ENCODE results near the gene RNF141. TPM values are rescaled to one million over a fixed set of nuclear protein-coding genes. Genes with fewer than 3 reads are reported as not detected.

The RNF141 gene
- total and polyA plus RNA-seq, 10 of the 15 experiments (the other 5 are each of a cell fraction or from before 2014, with no cell fraction given), result 7.6 to 36.8 (median 13.6) TPM

DNA sequence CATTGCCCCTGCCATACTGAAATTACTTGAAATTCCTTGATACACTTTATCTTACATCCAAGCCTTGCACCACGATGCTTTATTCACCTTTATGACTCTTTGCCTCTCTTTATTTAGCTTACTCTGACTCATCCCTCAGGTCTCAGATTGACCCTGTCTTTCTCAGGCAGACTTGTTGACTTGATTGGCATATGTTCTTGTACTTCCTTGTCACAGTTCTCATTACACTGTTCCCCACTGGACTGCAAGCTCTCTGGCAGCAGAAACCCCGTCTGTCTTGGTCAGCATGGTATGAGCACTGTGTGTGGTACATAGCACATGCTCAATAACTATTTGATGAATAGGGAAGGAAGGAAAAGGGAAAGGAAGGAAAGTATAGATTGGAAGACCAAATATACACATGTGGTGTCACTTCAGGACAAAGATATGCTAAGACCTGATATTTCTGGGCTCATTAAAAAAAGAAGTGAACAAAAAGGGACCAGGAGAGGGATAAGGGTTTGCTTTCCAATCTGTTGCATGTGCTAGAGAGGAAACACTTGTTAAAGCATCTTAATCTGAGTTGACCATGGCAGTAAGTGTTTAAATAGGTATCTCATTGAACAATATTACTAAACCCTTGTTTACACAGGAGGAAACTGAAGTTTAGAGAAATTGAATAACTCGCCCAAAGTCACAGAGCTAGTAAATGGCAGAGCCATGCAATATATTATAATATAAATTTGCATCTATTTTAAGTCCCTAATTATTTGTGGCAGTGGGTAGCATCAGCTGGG is 20.2 kb upstream of the RNF141 start (continued):
- TF ChIP-seq EP300 (IDR thresholded peaks at IDR 0.05; ENCODE audit: borderline replicate concordance in 1 of 2, control insufficient read depth in 1 of 2, low read depth in 2 of 2, low read length in 2 of 2) (no peak), NFIC (IDR thresholded peaks at IDR 0.05; ENCODE audit: low read depth, low read length) (no peak), FOS (IDR thresholded peaks at IDR 0.05; ENCODE audit: borderline replicate concordance, extremely low read depth, insufficient read length) (no peak), SMC3 (IDR thresholded peaks at IDR 0.05; ENCODE audit: borderline replicate concordance, low read length) (no peak), DPF2 (IDR thresholded peaks at IDR 0.05) (no peak), IKZF1 (conservative IDR thresholded peaks at IDR 0.05) (no peak), NFXL1 (IDR thresholded peaks at IDR 0.05; ENCODE audit: borderline replicate concordance) (no peak)
- TF ChIP-seq, protein P1, sequence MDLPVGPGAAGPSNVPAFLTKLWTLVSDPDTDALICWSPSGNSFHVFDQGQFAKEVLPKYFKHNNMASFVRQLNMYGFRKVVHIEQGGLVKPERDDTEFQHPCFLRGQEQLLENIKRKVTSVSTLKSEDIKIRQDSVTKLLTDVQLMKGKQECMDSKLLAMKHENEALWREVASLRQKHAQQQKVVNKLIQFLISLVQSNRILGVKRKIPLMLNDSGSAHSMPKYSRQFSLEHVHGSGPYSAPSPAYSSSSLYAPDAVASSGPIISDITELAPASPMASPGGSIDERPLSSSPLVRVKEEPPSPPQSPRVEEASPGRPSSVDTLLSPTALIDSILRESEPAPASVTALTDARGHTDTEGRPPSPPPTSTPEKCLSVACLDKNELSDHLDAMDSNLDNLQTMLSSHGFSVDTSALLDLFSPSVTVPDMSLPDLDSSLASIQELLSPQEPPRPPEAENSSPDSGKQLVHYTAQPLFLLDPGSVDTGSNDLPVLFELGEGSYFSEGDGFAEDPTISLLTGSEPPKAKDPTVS (IDR thresholded peaks at IDR 0.05; ENCODE audit: low read depth, low read length), result no peak
- TF ChIP-seq, protein P2, sequence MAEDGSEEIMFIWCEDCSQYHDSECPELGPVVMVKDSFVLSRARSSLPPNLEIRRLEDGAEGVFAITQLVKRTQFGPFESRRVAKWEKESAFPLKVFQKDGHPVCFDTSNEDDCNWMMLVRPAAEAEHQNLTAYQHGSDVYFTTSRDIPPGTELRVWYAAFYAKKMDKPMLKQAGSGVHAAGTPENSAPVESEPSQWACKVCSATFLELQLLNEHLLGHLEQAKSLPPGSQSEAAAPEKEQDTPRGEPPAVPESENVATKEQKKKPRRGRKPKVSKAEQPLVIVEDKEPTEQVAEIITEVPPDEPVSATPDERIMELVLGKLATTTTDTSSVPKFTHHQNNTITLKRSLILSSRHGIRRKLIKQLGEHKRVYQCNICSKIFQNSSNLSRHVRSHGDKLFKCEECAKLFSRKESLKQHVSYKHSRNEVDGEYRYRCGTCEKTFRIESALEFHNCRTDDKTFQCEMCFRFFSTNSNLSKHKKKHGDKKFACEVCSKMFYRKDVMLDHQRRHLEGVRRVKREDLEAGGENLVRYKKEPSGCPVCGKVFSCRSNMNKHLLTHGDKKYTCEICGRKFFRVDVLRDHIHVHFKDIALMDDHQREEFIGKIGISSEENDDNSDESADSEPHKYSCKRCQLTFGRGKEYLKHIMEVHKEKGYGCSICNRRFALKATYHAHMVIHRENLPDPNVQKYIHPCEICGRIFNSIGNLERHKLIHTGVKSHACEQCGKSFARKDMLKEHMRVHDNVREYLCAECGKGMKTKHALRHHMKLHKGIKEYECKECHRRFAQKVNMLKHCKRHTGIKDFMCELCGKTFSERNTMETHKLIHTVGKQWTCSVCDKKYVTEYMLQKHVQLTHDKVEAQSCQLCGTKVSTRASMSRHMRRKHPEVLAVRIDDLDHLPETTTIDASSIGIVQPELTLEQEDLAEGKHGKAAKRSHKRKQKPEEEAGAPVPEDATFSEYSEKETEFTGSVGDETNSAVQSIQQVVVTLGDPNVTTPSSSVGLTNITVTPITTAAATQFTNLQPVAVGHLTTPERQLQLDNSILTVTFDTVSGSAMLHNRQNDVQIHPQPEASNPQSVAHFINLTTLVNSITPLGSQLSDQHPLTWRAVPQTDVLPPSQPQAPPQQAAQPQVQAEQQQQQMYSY (CRISPR knock-in tag; IDR thresholded peaks at IDR 0.05), result no peak
- TF ChIP-seq, protein P3, sequence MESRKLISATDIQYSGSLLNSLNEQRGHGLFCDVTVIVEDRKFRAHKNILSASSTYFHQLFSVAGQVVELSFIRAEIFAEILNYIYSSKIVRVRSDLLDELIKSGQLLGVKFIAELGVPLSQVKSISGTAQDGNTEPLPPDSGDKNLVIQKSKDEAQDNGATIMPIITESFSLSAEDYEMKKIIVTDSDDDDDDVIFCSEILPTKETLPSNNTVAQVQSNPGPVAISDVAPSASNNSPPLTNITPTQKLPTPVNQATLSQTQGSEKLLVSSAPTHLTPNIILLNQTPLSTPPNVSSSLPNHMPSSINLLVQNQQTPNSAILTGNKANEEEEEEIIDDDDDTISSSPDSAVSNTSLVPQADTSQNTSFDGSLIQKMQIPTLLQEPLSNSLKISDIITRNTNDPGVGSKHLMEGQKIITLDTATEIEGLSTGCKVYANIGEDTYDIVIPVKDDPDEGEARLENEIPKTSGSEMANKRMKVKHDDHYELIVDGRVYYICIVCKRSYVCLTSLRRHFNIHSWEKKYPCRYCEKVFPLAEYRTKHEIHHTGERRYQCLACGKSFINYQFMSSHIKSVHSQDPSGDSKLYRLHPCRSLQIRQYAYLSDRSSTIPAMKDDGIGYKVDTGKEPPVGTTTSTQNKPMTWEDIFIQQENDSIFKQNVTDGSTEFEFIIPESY (IDR thresholded peaks at IDR 0.05), result no peak

Data from GM12878 (cell line).